Activated CD4-positive, alpha-beta T cell treated with anti-CD3 and anti-CD28 coated beads, Interleukin-2, amount 50 U/mL, for 24 hours (primary cell): Measurements from ENCODE around the gene MAGEB3.

Experiments
- DNase-seq, 2 donors: peaks; one replicate each; pipeline ENCODE4 v3.0.0-alpha.2; 2020; ENCODE audit warnings: low read depth in 1 of 2, low spot score in 1 of 2

The MAGEB3 gene

DNA sequence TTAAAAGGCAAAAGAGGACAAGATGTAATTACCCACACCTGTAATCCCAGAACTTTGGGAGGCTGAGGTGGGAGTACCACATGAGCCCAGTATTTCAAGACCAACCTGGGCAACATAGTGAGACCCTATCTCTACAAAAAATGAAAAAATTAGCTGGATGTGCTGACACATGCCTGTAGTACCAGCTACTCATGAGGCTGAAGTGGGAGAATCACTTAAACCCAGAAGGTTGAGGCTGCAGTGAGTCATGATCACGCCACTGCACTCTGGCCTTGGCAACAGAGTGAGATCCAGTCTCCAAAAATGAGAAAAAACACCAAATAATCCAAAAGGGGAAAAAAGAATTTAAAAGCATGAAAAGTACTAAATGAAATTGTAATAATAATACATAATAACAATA is 47.9 kb downstream of the MAGEB3 start:
- no peak for DNase-seq

DNA sequence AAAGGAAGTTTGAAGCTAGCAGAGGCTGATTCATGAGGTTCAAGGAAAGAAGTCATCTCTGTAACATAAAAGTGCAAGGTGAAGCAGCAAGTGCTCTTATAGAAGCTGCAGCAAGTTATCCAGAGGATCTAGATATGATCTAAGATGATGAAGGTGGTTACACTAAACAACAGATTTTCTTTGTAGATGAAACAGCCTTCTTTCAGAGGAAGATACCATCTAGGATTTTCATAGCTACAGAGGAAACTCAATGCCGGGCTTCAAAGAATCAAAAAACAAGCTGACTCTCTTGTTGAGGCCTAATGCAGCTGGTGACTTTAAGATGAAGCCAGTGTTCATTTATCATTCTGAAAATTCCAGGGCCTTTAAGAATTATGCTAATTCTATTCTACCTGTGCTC is 50.0 kb downstream of the MAGEB3 start:
- no peak for DNase-seq

- DNase-seq: no peak
These were observed 52.1 kb downstream of the MAGEB3 start for GRCh38 chrX:30282527-30282926.

DNA sequence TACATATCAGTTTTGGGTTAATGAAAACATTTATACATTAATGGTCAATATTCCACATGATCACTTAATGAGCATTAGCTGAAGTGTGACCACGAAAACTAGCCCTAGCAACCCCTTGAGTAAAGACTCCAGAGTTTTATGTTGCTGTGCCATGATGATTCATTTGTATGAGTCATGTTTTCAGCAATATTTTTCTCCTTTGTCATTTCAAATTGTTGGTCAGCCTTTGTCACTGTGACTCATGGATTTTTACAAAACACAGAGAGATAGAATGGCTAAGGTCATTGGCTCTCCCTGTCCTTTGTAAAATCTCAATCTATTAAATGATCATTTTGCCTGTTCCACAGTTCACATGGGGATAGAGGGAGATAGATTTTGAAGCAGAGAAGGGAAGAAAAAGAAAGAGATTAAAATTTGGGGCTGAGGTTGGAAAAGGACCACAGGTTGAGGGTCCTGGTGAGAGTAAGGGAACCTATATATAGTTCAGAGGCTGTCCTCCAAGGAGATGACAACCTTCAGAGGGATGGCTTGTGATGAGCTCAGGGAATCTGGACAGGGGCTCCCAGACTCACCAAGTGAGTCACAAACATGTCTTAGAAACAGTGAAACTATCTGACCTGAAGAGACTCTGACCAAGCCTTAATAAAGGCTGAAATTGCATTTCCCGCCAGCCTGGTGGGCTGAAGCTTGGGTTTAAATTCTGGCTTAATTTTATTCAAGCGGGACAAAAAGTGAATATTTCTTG is 53.2 kb downstream of the MAGEB3 start:
- no peak for DNase-seq
